ENCODE data around the gene MAPK1. TPM values are rescaled to one million over a fixed set of nuclear protein-coding genes. Genes with fewer than 3 reads are reported as not detected.

Gene MAPK1
- total and polyA plus RNA-seq, 4 donors, result 16.3 to 154 (median 54.3) TPM

DNA sequence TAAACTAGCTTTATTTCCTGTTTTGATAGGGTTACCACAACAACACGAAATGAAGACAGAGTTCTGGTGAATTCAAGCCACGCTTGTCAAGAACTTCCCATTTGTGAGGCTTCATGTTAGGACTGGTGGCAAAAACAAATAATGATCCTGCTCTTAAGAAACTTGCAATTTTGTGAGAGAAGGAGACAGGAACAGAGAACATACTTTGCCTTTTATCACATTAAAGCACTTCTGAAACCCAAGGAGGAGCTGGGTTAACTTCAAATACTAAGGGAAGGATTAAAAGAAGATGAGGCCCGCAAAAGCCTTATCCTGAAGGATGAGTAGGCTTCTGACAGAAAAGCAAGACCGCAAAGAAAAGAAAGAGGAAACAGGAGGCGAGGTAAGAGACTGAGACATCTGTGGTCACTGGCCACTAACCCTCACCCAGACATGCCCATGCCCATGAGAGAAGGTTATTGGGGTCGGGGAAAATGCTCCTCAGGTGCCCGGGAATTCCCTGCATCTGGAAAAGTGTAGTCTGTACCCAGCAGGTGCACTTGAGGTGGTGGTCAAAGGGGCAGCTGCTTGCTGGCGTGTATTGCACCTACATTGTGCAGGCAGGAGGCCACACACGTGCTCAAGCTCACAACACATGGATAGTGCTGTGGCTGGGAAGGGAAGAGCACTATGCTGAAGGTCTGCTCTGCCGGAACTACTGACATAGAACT lies 50.5 kb downstream of the MAPK1 start:
- H3K9me3 ChIP-seq (ENCODE audit: control insufficient read depth in 4 of 4, insufficient read depth in 3 of 4, low read length in 3 of 4), result no peaks in the 10 kb centered on the region
- ATAC-seq (ENCODE audit: insufficient read depth, low FRiP score), result peak; percentile 80
- WGBS, 2 donors, result 29 to 43% methylated on average over 10 of the region's 10 CpGs
- peak; percentile 49 to 96 (median 94) for DNase-seq
- peaks cover 0 to 30% (median 14%) of the 10 kb centered on the region in 5 donors for H3K4me1 ChIP-seq (ENCODE audit: control insufficient read depth in 5 of 5, insufficient read depth in 5 of 5, low read length in 5 of 5)
- H3K9ac ChIP-seq (ENCODE audit: insufficient read depth in 1 of 2, low read length in 2 of 2), result no peak overlapping the region
- no peaks in the 10 kb centered on the region for H3K36me3 ChIP-seq (ENCODE audit: control insufficient read depth in 4 of 4, insufficient read depth in 4 of 4, low read length in 4 of 4)
- no peaks in the 10 kb centered on the region for H3K27me3 ChIP-seq (ENCODE audit: control insufficient read depth in 3 of 3, insufficient read depth in 3 of 3, low read length in 2 of 3)
- TF ChIP-seq CTCF (IDR thresholded peaks at IDR 0.05; ENCODE audit: control extremely low read depth, extremely low read depth), result no peak
- no peak overlapping the region for H3K4me3 ChIP-seq
- H3K27ac ChIP-seq (ENCODE audit: low read depth in 1 of 2, low read length in 1 of 2), result peak overlapping the region; percentile 5 to 81

GRCh38 chr22:21816472-21816786 lies 51.0 kb downstream of the MAPK1 start:
- no peaks in the 10 kb centered on the region for H3K27me3 ChIP-seq (ENCODE audit: control insufficient read depth in 3 of 3, insufficient read depth in 3 of 3, low read length in 2 of 3)
- no peaks in the 10 kb centered on the region for H3K9me3 ChIP-seq (ENCODE audit: control insufficient read depth in 4 of 4, insufficient read depth in 3 of 4, low read length in 3 of 4)
- no peak overlapping the region for H3K9ac ChIP-seq (ENCODE audit: insufficient read depth in 1 of 2, low read length in 2 of 2)
- TF ChIP-seq CTCF (IDR thresholded peaks at IDR 0.05; ENCODE audit: control extremely low read depth, extremely low read depth), result no peak
- no peak overlapping the region for H3K4me3 ChIP-seq
- no peak for ATAC-seq (ENCODE audit: insufficient read depth, low FRiP score)
- no peaks in the 10 kb centered on the region for H3K36me3 ChIP-seq (ENCODE audit: control insufficient read depth in 4 of 4, insufficient read depth in 4 of 4, low read length in 4 of 4)
- H3K4me1 ChIP-seq (ENCODE audit: control insufficient read depth in 5 of 5, insufficient read depth in 5 of 5, low read length in 5 of 5), result peaks cover 0 to 30% (median 14%) of the 10 kb centered on the region in 5 donors
- DNase-seq, result no peak
- WGBS, 2 donors, result 10 to 20% methylated on average over 2 of the region's 2 CpGs
- no peak overlapping the region for H3K27ac ChIP-seq (ENCODE audit: low read depth in 1 of 2, low read length in 1 of 2)

- no peaks in the 10 kb centered on the region for H3K9me3 ChIP-seq (ENCODE audit: control insufficient read depth in 4 of 4, insufficient read depth in 3 of 4, low read length in 3 of 4)
- peaks cover 0 to 30% (median 14%) of the 10 kb centered on the region in 5 donors for H3K4me1 ChIP-seq (ENCODE audit: control insufficient read depth in 5 of 5, insufficient read depth in 5 of 5, low read length in 5 of 5)
- H3K27me3 ChIP-seq (ENCODE audit: control insufficient read depth in 3 of 3, insufficient read depth in 3 of 3, low read length in 2 of 3), result no peaks in the 10 kb centered on the region
- H3K4me3 ChIP-seq, result no peak overlapping the region
- no peak for TF ChIP-seq CTCF (IDR thresholded peaks at IDR 0.05; ENCODE audit: control extremely low read depth, extremely low read depth)
- no peak overlapping the region for H3K27ac ChIP-seq (ENCODE audit: low read depth in 1 of 2, low read length in 1 of 2)
- H3K36me3 ChIP-seq (ENCODE audit: control insufficient read depth in 4 of 4, insufficient read depth in 4 of 4, low read length in 4 of 4), result no peaks in the 10 kb centered on the region
- ATAC-seq (ENCODE audit: insufficient read depth, low FRiP score), result no peak
- 91 to 95% methylated on average over 2 of the region's 2 CpGs for WGBS, 2 donors
- no peak overlapping the region for H3K9ac ChIP-seq (ENCODE audit: insufficient read depth in 1 of 2, low read length in 2 of 2)
- peak in 1 of 3 donors; percentile 20 for DNase-seq
These were observed 51.5 kb downstream of the MAPK1 start for GRCh38 chr22:21815958-21816357.

DNA sequence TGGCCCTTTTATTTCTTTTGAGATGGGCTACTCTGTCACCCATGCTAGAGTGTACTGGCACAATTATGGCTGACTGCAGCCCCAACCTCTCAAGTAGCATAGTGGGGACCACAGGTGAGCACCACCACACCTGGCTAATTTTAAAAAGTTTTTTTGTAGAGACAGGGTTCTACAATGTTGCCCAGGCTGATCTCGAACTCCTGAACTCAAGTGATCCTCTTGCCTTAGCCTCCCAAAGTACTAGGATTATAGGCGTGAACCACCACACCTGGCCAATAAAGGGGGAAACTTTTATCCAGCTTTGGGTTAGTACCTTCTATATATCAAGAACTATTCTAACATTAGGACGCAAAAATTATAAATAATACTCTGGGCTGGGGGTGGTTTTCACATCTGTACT lies 52.1 kb downstream of the MAPK1 start:
- Histone ChIP-seq H3K9me3 (ENCODE audit: control insufficient read depth in 4 of 4, insufficient read depth in 3 of 4, low read length in 3 of 4) (no peaks in the 10 kb centered on the region), H3K36me3 (ENCODE audit: control insufficient read depth in 4 of 4, insufficient read depth in 4 of 4, low read length in 4 of 4) (no peaks in the 10 kb centered on the region), H3K27me3 (ENCODE audit: control insufficient read depth in 3 of 3, insufficient read depth in 3 of 3, low read length in 2 of 3) (no peaks in the 10 kb centered on the region), H3K4me1 (ENCODE audit: control insufficient read depth in 5 of 5, insufficient read depth in 5 of 5, low read length in 5 of 5) (peaks cover 0 to 30% (median 14%) of the 10 kb centered on the region in 5 donors), H3K27ac (ENCODE audit: low read depth in 1 of 2, low read length in 1 of 2) (no peak overlapping the region), H3K4me3 (no peak overlapping the region), H3K9ac (ENCODE audit: insufficient read depth in 1 of 2, low read length in 2 of 2) (no peak overlapping the region)
- ATAC-seq (ENCODE audit: insufficient read depth, low FRiP score) (no peak), DNase-seq (no peak)
- WGBS, 2 donors, result 97 to 99% methylated on average over 3 of the region's 3 CpGs
- no peak for TF ChIP-seq CTCF (IDR thresholded peaks at IDR 0.05; ENCODE audit: control extremely low read depth, extremely low read depth)

Data from lung (tissue), 12 donors.